GM10266 (cell line): Measurements from ENCODE around the gene KCNN3.

Source experiments
- DNase-seq: peaks from one replicate; pipeline ENCODE4 v3.0.0; 2012; ENCODE audit errors: extremely low spot score
- TF ChIP-seq, protein P1 (sequence below): IDR thresholded peaks from 2 replicates; pipeline ENCODE4 v1.5.1; 2012; ENCODE audit warnings: mild to moderate bottlenecking, low read depth; ENCODE audit not compliant: control insufficient read depth, insufficient read depth; ENCODE audit errors: missing control alignments

Gene KCNN3

DNA sequence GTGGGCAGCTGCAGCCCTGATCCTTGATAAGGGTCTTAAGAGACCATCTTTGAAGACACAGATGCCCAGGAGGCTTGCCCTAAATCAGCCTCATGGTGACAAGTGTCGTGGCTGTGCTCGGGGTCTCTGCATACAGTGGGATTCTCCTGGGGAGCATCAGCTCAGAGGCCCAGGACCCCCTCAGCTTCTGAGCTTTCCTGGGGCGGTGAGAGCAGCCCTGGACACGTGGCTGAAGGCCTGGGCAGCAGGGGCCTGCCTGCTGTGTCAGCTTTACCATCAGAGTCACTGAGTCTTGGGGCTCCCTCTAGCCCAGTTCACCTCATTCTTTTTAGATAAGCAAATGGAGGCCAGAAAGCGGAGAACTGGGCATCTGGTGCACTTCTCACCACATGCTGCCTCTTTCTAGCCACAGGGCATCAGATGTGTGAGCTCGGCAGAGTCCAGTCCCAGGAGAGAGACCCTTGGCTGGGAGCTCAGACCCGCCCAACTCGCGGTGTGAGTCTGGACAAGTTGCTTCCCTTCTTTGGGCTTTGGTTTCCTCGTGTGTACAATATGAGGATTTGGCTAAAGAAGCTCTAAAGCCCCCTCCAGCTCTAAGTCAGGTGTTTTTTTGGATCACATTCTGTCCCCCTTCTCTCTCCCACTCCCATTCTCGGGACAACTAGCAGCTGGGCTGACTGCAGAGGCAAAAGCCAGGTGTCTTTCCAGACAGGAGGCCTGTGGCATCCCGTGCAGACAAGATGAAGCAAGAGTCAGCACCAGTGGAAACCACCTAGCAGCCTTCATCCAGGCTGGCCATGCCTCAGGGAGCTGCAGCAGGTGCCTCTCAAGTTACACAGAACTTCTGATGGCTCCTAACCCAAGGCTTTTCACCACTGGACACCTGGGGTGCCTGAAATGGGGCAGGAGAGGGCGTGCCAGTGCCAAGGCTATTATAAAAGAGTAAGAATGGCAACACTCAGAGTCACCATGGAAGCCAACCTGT, 119.1 kb downstream of the KCNN3 start:
- no peak for DNase-seq

DNA sequence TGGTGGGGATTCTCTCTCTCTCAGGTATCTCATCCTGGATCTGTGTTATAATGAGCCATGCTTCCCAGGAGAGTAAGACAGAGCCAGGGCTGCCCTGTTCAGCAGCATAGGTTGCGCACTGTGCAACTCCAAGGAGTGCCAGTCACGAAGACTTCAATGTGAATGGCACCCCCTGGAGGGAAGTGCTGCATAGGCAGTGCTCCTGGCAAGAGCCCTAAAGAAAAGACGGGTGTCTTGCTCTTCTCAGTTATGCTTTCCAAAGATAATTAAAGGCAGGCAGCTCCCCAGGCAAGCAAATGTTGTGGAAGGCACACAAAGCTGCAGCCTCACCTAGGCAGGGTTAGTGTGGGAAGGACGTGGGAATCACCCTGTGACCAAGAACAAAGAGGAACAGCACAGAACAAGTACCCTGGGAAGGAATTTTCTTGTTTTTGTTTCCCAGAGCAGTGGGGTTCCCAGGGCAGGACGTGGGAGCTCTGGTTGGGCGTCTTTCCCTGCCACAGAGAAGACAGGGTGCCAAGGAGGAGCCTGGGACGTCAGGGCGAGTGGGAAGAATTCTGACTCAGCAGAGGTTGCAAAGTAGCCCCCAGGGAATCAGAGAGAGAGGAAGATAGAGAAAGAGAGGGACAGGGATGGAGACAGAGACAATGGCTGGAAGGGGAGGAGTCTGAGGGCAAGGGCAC, 120.9 kb downstream of the KCNN3 start:
- TF ChIP-seq, protein P1, sequence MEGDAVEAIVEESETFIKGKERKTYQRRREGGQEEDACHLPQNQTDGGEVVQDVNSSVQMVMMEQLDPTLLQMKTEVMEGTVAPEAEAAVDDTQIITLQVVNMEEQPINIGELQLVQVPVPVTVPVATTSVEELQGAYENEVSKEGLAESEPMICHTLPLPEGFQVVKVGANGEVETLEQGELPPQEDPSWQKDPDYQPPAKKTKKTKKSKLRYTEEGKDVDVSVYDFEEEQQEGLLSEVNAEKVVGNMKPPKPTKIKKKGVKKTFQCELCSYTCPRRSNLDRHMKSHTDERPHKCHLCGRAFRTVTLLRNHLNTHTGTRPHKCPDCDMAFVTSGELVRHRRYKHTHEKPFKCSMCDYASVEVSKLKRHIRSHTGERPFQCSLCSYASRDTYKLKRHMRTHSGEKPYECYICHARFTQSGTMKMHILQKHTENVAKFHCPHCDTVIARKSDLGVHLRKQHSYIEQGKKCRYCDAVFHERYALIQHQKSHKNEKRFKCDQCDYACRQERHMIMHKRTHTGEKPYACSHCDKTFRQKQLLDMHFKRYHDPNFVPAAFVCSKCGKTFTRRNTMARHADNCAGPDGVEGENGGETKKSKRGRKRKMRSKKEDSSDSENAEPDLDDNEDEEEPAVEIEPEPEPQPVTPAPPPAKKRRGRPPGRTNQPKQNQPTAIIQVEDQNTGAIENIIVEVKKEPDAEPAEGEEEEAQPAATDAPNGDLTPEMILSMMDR: peak; percentile 42
- DNase-seq: no peak

More for the DNA sequence above, 119.1 kb downstream of the KCNN3 start:
- TF ChIP-seq, protein P1: no peak

DNA sequence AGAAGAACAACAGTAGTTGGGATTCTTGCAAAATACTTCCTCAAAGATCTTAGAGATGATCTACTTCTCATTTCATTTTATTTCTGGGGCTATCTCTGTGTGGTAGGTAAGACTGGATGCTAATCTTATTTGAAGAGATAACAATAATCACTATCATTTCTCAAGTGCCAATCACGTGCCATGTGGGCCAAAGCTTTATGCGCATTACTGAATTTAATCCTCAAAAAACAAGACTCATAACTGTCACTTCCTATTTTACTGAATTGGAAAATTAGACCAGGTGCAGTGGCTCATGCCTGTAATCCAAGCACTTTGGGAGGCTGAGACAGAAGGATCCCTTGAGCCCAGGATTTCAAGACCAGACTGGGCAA, 121.7 kb downstream of the KCNN3 start:
- no peak for DNase-seq

DNA sequence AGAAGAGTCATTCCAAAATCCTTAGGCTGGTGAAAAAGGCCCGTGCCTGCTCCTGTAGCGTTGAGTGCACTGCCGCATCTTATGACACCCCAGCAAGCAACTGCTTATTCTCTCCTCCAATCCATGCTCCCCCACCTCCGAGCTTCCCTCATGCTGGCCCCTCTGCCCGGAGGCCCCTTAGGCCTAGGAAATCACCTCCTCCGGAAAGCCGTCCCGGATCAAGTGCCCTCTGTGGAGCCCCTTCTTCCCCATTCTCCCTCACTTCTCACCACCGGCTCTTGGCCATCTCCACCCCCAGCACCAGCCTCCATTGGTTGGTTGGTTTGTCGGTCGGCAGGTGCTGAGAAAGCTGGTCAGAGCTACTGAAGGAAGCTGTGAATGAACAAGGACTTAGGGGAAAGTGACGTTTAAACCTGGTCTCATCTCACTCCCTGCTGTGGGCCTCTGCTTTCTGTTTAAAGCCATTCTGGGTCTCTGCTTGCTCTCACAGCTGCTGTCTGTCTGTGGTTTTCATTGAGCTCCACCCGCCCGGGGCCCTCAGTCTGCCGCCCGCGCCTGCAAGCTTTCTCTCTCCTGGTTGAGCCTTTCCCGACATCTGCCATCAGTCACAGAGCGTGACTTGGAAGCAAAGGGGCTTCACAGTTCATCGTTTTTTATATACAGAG, 122.2 kb downstream of the KCNN3 start:
- TF ChIP-seq, protein P1: no peak

More for the DNA sequence above, 121.7 kb downstream of the KCNN3 start:
- TF ChIP-seq, protein P1: no peak

DNA sequence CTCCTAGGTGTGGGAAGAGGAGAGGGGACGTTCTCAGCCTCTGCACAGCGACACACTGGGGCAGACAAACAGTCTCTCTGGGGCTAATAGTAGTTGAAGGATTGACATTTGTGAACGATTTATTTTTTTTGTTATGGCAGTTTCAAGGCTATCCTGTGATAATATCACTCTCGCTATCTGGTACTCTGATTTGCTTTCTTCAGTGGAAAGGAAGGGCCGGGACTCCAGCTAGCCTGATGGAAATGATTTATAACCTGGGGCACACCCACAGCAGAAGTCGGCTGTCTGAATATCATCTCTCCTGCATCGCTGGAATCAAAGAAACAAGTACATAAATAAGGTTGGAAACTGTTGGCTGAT, 122.7 kb downstream of the KCNN3 start:
- no peak for DNase-seq

More for the DNA sequence above, 122.2 kb downstream of the KCNN3 start:
- DNase-seq: peak; percentile 79

DNA sequence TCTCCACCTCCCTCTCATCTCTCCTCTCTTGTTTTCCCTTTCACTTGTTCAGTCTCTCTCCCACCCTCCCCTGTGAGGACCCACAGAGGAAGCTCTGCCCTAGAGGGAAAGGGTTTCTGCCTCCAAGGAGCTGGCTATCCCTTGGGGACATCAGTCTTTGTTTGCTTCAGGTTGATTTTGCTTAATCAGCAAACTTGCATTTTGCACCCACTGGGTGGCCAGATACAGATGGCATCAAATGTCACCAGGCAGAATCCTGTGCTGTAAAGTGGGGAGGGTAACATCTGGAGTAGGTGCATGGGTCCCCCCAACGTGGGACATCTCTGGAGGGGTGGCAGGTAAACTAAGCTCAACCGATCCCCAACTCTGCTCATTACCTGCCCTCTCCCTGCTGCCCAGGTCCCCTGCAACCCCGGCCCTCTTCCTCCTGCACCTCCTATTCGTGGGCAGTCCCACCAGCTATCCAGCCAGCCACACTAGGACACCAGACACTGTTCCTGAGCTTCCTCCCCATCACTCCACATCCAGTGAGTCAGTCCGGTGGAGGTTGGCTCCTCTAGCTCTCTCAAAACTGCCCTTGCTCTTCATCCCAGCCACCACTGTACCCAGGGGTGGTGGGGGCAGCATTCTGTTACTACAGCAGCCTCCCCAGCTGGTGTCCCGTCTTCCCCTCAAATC, 123.3 kb downstream of the KCNN3 start:
- DNase-seq: no peak
- TF ChIP-seq, protein P1: no peak

More for the DNA sequence above, 122.7 kb downstream of the KCNN3 start:
- TF ChIP-seq, protein P1: no peak
